AG20443 (cell line): ENCODE results near the gene PDPR.
A peak's percentile ranks its signal among the peaks of the same experiment; 100 is the strongest.
"Not testable (repeated sequence)": the region's sequence is repeated elsewhere in the genome, so short reads cannot be mapped to it uniquely, and the experiment has no call there.

Experiments used
- DNase-seq: peaks from one replicate; pipeline ENCODE4 v3.0.0; 2012; ENCODE audit warnings: low spot score, mixed read lengths

The PDPR gene

DNA sequence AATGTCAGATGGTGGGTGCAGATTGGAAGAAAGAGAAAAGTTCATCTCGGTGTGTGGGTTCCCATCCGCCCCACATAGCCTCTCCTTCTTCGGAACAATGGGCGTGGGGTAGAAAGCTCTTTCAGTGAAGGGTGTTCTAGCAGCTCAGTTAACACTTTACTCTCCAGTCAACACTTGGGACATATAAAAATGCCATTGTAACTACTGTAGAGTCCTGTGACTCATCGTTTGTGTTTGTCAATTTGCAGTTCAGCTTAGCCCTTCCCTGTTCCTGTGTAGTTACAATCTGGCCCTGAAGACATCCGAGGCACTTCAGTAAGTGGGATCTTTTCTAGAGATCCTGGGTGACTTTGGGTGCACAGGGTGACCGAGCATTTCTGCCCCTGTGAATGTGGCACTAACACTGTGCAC, 47.9 kb downstream of the PDPR start:
- peak; percentile 91 for DNase-seq

DNA sequence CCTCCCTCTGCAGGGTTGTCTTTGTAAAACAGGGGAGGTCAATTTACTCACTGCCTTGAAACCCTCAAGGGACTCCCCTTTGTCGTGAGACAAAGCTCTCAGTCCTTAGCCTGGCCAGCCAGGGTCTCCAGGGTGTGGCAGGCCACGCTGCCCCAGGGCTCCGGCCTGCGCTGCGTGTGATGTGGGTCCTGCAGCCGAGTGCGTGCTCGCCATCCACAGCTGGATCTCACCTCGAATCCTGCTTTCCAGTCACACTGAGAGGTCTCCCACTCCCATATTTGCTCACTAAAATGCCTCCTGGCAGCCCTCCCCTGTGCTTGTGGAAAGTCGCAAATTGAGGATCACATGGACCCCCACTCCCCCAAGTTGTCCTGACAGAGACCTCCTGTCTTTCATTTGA, 49.5 kb downstream of the PDPR start:
- no peak for DNase-seq

DNA sequence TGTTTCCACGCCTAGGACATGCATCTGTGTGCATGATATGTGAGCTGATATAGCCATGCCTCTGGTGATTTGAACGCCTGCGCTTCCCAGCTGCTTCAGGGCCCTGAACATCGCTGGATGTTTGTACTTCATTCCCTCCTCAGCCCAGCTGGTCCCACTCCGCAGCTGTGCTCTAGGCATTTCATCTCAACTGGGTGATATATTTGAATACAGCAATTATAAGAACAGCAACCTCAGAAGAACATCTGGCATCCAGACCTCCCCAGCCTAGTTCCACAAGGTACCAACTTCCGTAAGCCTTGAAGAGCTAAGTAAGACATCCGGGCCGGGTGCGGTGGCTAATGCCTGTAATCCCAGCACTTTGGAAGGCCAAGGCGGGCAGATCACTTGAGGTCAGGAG, 52.6 kb downstream of the PDPR start:
- not testable (repeated sequence) for DNase-seq

DNA sequence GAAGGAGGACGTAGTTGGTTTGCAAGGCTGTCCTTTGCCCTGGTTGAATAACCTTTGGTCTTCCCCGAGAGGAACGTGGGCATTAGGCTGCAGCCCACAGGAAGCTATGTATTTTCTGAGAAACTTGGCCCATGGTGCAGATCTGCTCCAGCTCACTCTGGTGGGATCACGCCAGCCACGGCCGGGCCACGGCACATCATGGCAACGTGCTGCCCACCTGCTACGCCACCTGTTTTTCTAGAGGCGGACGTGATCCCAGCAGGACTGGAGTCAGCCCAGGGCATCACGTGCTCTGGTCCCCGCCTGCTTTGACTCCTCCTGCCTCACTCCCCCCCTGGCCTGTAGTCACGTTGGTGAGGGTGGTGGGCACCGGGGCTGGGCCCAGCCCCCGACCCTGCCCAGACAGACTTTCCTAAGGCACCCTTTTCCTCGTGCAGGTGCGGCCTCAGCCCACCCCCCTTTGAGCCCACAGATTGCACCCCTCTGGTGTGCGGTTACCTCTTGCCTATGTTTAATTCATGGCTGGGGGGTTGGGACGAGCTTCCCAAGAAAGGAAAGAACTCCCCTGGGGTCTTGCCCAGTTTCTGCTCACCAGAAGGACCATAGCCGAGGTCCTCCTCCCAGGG, 59.2 kb downstream of the PDPR start, which contains the start of gene CLEC18C:
Gene CLEC18C, plus strand, starts transcription at position 576 of the 626 bp plus-strand sequence. CDS start 492 bp downstream, outside the sequence.
- DNase-seq, result not testable (repeated sequence)

DNA sequence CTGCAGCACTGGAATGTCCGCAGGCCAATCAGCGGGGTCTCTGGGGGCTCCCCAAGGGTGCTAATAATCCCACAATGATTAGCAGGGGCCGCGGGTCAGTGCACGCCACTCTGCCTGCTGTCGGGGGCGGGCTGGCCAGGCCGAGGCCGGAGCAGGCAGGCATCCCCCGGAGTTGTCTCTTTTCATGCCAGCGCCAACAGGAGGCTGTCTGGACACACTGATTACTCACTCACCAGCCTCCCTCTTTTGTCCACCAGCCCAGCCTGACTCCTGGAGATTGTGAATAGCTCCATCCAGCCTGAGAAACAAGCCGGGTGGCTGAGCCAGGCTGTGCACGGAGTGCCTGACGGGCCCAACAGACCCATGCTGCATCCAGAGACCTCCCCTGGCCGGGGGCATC, 59.8 kb downstream of the PDPR start:
- DNase-seq, result not testable (repeated sequence)

DNA sequence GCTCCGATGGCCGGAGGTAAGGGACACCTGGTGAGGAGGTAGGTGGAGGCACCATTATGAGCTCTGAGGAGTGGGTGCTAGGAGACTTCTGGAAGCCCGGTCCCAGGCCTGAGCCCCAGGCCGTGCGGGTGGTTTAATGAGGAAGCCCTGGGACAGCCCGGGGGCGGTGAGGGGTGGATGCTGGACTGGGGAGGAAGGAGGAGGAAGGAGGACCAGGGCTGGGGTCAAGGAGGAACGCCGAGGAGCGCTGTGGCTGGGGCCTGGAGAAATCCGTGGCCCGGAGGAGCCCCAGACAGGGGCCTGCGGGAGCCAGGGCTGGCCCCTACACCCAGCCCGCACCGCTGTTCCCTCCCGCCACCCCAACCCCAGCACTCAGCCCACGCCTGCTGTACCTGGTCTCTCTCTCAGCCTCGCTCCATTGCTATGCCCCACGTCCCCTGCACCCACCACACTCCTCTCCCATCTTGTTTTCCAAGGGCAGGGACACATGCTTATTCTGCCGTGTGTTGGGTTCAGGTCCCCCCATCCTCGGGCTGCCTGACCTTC, 60.3 kb downstream of the PDPR start:
- not testable (repeated sequence) for DNase-seq

DNA sequence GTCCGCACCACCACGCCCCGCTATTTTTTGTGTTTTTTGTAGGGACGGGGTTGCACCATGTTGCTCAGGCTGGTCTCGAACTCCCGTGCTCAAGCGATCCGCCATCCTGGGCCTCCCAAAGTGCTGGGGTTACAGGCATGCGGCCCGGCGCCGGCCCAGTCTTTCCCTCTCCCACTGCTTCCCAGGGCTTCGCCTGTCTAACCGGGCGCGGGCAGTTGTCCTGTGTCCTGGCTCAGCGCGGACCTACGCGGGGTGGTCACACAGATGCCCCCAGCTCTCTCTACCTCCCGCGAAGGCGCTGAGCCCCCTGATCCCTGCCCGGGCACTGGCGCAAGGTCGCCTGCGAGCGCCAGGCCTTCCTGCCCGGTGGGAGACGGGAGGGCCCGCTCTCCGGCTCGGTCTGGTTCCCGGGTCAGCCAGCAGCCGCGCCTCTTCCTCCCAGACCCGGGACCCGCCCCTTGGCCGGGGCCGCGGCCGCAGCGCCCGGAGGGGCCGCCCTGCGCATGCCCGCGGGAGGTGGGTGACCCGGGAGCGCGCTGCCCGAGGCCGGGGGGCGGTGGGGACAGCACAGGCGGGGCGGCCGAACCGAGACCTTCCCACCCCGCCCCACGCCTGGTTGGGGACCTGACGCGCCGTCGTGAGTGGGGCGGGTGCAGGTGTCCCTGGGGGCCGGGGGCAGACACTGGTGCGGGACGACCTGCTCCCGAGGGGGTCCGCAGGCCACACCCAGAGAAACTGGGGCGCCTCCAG, 73.9 kb downstream of the PDPR start:
- DNase-seq, result not testable (repeated sequence)

DNA sequence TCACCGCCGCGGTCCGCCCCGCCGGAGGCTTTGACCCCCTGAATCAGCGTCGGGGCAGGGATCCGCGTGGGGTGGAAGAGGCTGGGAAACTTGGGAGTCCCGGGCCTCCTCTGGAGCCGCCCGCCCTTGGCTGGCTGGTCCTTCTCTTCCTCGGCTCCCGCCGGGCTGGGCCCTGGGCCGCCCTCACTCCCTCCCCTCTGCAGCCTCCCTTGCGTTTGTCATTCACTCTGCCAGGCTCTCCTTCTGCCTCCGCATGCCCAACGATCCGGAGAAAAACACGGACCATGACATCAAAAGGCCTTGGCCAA, 74.4 kb downstream of the PDPR start:
- DNase-seq, result not testable (repeated sequence)

DNA sequence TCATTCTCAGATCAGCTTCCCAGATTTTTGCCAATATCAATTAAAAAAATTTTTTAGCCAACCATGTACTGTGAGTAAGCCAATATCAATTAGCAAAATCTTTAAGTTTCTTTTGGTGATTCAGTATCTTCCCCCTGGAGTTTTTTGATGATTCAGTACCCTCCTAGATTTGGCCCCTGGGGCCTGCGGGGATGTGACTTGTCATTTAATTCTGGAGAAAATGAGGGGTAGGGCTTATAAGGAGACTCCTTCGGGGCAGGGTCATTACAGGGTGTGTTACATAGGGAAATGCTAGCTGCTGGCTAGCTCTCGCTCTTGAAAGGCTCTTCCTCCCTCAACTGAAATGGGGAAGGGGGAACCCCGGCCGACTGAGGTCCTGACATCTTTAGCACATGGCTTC, 76.4 kb downstream of the PDPR start:
- DNase-seq, result not testable (repeated sequence)

DNA sequence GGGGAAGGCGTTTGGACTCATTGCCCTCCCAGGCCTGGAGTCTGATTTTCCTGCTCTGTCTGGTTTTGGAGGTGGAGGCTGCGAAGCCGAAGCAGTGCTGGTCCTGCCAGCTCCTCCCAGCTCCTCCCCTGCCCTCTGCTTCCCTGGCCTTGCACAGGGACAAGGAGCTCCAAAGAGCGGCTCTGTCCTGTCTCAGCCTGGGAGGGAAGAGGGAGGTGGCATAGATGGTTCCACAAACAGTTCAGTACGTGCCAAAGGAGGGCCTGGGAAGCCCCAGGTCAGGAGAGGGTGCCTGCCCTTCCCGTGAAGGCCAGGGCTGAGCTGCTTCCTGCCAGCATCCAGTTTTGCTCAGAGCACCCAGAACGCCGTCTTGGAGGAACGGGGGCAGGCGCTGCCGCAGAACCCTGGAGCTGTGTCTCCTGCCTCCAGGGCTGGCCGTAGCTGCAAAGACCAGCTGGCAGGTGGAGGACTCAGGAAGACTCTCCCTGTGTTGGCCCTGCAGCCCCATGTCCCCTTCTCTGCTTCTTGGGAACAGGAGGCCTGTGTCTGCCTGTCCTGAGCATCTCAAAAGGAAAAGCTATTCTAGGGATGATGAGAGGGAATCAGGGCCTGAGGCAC, 82.7 kb downstream of the PDPR start:
- DNase-seq, result not testable (repeated sequence)

DNA sequence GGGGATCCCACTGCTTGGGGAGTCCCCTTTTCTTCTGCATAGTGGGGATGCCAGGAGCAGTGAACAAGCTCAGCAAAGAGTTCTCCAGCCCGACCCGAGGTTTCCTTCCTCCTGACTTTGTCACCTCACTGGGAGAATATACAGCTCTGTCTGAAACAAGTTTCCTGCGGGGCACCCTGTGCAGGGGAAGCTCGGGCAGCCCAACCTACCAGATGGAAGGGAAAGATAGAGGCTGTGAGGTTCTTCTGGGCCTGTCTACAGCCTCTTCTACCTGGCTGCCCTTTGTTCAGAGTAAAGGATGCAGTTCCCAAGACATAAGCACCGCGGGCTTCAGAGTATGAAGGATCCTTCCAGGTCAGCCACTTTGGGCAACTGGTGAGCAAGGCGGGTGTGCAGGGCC, 83.5 kb downstream of the PDPR start:
- peak; percentile 6 for DNase-seq

DNA sequence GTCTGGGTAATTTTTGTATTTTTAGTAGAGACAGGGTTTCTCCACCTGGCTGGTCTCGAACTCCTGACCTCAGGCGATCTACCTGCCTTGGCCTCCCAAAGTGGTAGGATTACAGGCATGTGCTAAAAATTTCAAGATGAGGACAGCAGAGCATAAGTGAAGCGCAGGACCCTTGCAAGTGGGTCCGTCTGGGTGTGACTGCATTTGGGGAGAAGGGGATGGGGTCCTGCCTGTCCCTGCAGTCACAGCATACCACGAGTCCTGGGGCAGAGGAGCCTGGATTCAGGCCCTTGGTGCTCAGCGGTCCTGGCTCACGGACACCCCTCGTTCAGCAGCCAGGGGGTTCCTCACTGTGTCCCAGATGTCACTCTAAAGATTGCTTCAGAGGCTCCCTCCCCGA, 84.1 kb downstream of the PDPR start:
- DNase-seq, result not testable (repeated sequence)

DNA sequence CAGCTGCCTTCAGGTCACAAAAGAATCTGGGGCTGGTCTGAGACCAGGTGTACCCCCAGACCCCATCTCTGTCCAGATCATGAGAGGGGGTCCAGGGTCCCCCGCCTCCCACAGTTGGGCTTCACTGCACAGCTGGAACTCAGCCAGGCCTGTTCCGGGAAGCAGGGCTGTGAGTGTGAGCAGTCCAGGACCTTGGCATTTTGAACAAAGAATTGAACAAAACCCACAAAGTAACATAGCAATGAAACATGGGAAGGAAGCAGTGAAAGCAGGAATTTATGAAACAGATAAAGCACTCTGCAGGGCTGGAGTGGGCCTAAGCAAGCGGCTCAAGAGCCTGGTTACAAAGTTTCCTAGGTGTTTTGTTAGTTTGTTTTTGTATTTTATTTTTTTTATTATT, 84.5 kb downstream of the PDPR start:
- peak; percentile 10 for DNase-seq

DNA sequence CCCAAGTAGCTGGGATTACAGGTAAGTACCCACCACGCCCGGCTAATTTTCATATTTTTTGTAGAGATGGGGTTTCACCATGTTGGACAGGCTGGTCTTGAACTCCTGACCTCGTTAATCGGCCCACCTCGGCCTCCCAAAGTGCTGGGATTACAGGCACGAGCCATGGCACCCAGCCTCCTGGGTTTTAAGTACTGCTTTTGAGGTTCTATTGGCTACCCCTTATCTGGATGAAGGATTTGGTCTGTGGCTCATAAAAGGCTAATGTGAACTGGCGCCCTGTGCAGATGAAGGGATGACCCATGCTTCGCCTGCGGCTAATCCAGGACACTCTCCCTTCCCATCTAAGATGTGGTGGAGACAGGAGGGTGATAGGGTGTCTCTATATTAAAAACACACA, 85.0 kb downstream of the PDPR start:
- not testable (repeated sequence) for DNase-seq

DNA sequence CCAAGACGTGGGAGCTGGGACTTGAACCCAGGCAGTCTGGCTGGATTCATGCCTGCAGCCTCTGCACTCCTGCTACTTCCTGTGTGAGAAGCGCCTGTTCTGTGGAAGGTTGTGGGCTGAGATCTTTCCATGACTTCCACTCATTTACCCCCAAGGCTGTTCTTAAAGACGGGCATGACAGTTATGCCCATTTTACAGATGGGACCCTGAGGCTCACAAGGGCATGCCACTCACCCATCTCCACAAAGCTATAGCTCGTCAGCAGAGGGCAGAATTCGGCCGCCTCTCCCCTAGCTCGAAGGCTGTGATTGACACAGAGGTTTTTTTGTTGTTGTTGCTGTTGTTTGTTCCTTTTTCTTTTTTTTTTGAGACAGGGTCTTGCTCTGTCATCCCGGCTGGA, 85.9 kb downstream of the PDPR start:
- DNase-seq, result not testable (repeated sequence)

DNA sequence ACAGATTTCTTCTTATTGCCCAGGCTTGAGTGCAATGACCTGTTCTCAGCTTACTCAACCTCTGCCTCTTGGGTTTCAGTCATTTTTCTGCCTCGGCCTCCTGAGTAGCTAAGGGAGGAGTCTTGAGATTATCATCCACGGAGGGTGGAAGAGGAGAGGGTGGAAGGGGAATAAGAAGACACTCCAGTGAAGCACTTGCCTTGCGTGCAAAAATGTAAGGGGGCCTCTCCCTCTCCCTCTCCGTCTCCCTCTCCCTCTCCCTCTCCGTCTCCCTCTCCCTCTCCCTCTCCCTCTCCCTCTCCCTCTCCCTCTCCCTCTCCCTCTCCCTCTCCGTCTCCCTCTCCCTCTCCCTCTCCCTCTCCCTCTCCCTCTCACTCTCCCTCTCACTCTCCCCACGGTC, 89.4 kb downstream of the PDPR start:
- not testable (repeated sequence) for DNase-seq

DNA sequence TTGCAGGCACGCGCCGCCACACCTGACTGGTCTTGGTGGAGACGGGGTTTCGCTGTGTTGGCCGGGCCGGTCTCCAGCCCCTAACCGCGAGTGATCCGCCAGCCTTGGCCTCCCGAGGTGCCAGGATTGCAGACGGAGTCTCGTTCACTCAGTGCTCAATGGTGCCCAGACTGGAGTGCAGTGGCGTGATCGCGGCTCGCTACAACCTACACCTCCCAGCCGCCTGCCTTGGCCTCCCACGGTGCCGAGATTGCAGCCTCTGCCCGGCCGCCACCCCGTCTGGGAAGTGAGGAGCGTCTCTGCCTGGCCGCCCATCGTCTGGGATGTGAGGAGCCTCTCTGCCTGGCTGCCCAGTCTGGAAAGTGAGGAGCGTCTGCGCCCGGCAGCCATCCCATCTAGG, 89.9 kb downstream of the PDPR start:
- DNase-seq, result not testable (repeated sequence)

DNA sequence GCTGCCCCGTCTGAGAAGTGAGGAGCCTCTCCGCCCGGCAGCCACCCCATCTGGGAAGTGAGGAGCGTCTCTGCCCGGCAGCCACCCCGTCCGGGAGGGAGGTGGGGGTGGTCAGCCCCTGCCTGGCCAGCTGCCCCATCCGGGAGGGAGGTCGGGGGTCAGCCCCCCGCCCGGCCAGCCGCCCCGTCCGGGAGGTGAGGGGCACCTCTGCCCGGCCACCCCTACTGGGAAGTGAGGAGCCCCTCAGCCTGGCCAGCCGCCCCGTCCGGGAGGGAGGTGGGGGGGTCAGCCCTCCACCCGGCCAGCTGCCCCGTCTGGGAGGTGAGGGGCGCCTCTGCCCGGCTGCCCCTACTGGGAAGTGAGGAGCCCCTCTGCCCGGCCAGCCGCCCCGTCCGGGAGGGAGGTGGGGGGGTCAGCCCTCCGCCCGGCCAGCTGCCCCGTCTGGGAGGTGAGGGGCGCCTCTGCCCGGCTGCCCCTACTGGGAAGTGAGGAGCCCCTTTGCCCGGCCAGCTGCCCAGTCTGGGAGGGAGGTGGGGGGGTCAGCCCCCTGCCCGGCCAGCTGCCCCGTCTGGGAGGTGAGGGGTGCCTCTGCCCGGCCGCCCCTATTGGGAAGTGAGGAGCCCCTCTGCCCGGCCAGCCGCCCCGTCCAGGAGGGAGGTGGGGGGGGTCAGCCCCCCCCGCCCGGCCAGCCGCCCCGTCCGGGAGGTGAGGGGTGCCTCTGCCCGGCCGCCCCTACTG, 90.7 kb downstream of the PDPR start:
- not testable (repeated sequence) for DNase-seq

DNA sequence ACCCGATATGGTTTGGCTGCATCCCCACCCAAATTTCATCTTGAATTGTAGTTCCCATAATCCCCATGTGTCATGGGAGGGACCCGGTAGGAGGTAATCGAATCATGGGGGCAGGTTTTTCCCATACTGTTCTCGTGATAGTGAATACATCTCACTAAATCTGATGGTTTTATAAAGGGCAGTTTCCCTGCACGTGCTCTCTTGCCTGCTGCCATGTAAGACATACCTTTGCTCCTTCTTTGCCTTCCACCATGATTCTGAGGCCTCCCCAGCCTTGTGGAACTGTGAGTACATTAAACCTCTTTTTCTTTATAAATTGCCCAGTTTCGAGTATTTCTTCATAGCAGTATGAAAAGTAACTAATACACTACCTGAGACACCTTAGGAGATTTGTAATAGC, 92.2 kb downstream of the PDPR start:
- not testable (repeated sequence) for DNase-seq
